ENCODE results near the gene FADS2.

The FADS2 gene

GRCh38 chr11:61815790-61816735 lies 12.0 kb upstream of the FADS2 start:
- Mint-ChIP-seq H3K27ac (peak overlapping the region; percentile 100), H3K9me3 (peaks cover 4% of the 10 kb centered on the region), H3K4me1 (peaks cover 40% of the 10 kb centered on the region), H3K36me3 (ENCODE audit: low read depth) (peaks cover 41% of the 10 kb centered on the region), H3K4me3 (peak overlapping the region; percentile 93), H3K27me3 (ENCODE audit: low read depth, poor library complexity) (no peaks in the 10 kb centered on the region)
- TF ChIP-seq, protein P1, sequence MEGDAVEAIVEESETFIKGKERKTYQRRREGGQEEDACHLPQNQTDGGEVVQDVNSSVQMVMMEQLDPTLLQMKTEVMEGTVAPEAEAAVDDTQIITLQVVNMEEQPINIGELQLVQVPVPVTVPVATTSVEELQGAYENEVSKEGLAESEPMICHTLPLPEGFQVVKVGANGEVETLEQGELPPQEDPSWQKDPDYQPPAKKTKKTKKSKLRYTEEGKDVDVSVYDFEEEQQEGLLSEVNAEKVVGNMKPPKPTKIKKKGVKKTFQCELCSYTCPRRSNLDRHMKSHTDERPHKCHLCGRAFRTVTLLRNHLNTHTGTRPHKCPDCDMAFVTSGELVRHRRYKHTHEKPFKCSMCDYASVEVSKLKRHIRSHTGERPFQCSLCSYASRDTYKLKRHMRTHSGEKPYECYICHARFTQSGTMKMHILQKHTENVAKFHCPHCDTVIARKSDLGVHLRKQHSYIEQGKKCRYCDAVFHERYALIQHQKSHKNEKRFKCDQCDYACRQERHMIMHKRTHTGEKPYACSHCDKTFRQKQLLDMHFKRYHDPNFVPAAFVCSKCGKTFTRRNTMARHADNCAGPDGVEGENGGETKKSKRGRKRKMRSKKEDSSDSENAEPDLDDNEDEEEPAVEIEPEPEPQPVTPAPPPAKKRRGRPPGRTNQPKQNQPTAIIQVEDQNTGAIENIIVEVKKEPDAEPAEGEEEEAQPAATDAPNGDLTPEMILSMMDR (IDR thresholded peaks at IDR 0.05) = no peak
- DNase-seq = peak; percentile 66

DNA sequence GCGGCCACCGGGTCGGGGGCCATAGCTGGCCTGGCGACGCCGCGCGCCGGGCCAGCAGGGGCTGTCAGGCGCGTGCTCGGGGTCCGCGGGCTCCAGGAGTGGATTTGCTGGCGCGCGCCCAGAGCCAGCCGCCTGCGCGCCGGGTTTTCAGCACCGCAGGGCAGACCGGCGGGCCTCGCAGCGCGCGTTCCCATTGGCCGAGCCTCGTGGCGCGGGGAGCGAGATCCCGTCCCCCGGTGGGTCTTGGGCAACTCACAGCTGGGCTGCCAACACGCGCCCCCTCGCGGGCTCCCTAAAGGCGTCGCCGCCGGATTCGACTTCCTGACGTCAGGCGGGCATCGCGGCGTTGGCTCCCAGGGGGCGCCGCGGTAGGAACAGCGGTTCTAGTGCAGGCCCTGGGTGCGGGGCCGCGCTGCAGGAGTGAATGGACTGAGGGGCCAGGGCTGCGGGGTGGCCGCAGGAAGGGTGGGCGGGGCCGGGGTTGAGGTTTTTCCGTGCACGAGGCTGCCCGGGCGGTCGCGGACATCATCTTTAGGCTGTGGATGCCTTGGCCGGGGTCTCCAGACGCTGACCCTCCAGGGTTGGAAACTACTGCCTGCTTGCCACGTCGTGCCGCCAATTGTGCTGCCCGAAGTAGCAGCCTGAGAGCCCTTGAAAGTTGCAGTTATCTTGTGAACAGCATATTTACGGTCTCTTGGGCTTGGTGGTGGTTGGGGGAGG lies 11.2 kb upstream of the FADS2 start, which contains the start of gene FADS1:
FADS1 (minus strand) TSS at position 268 of the 720 bp plus-strand sequence; CDS start at position 194, 74 bp downstream.
- Mint-ChIP-seq H3K36me3 (ENCODE audit: low read depth) (peaks cover 36% of the 10 kb centered on the region), H3K4me3 (peak within 1 kb of the TSS; percentile 93), H3K27me3 (ENCODE audit: low read depth, poor library complexity) (no peaks in the 10 kb centered on the region), H3K27ac (peak within 1 kb of the TSS; percentile 99), H3K4me1 (peaks cover 39% of the 10 kb centered on the region), H3K9me3 (peaks cover 4% of the 10 kb centered on the region)
- TF ChIP-seq, protein P1 (IDR thresholded peaks at IDR 0.05) = peak; percentile 39
- DNase-seq = peak; percentile 96

GRCh38 chr11:61817471-61818202 lies 10.5 kb upstream of the FADS2 start:
- peak overlapping the region; percentile 74 for H3K27ac Mint-ChIP-seq
- H3K4me3 Mint-ChIP-seq = peak overlapping the region; percentile 86
- DNase-seq = no peak
- TF ChIP-seq, protein P1 (IDR thresholded peaks at IDR 0.05) = no peak
- H3K27me3 Mint-ChIP-seq (ENCODE audit: low read depth, poor library complexity) = no peaks in the 10 kb centered on the region
- peaks cover 4% of the 10 kb centered on the region for H3K9me3 Mint-ChIP-seq
- H3K36me3 Mint-ChIP-seq (ENCODE audit: low read depth) = peaks cover 29% of the 10 kb centered on the region
- peaks cover 35% of the 10 kb centered on the region for H3K4me1 Mint-ChIP-seq

GRCh38 chr11:61820174-61820573 lies 7.9 kb upstream of the FADS2 start:
- no peaks in the 10 kb centered on the region for H3K9me3 Mint-ChIP-seq
- no peak overlapping the region for H3K27ac Mint-ChIP-seq
- H3K4me3 Mint-ChIP-seq = no peak overlapping the region
- H3K27me3 Mint-ChIP-seq (ENCODE audit: low read depth, poor library complexity) = no peaks in the 10 kb centered on the region
- peaks cover 19% of the 10 kb centered on the region for H3K36me3 Mint-ChIP-seq (ENCODE audit: low read depth)
- H3K4me1 Mint-ChIP-seq = peaks cover 16% of the 10 kb centered on the region
- TF ChIP-seq, protein P1 (IDR thresholded peaks at IDR 0.05) = no peak
- DNase-seq = no peak

- DNase-seq = no peak
- H3K4me3 Mint-ChIP-seq = peak overlapping the region; percentile 95
- no peaks in the 10 kb centered on the region for H3K27me3 Mint-ChIP-seq (ENCODE audit: low read depth, poor library complexity)
- H3K36me3 Mint-ChIP-seq (ENCODE audit: low read depth) = peaks cover 33% of the 10 kb centered on the region
- TF ChIP-seq, protein P1 (IDR thresholded peaks at IDR 0.05) = no peak
- H3K27ac Mint-ChIP-seq = peak overlapping the region; percentile 97
- no peaks in the 10 kb centered on the region for H3K9me3 Mint-ChIP-seq
- H3K4me1 Mint-ChIP-seq = peaks cover 47% of the 10 kb centered on the region
These were observed 1.1 kb upstream of the FADS2 start for GRCh38 chr11:61826930-61827570.
